Measurements from ENCODE around the gene SPEN.
"Not testable (repeated sequence)": the region's sequence is repeated elsewhere in the genome, so short reads cannot be mapped to it uniquely, and the experiment has no call there.

Gene SPEN

DNA sequence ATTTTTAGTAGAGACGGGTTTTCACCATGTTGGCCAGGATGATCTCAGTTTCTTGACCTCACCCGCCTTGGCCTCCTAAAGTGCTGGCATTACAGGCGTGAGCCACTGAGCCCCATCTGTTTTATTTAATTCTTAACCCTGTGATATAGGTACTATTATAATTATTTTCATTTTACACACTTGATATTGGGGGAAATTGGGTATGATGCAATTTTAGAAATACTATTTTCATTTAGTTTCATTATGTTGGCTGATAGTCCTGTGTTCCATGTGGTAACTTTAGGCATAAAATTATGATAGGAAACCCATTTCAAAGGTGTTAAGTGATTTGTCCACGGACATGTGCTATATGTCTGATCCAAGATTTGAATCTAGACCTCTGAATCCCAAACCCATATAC, 61.1 kb downstream of the SPEN start:
- DNase-seq: no peak

DNA sequence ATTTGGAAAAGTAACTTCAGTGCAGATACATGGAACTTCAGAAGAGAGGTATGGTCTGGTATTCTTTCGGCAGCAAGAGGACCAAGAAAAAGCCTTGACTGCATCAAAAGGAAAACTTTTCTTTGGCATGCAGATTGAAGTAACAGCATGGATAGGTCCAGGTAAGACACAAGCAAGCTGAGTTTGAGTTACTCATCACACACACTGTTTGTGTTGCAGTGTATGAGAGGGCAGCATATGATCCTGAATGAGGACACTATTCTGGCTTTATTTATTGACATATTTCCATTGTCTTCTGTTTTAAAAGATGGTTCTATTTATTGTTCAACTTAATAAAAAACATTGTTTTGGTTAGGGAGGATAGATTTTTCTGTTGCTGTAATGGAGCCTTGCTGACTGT, 63.6 kb downstream of the SPEN start:
- no peak for DNase-seq

DNA sequence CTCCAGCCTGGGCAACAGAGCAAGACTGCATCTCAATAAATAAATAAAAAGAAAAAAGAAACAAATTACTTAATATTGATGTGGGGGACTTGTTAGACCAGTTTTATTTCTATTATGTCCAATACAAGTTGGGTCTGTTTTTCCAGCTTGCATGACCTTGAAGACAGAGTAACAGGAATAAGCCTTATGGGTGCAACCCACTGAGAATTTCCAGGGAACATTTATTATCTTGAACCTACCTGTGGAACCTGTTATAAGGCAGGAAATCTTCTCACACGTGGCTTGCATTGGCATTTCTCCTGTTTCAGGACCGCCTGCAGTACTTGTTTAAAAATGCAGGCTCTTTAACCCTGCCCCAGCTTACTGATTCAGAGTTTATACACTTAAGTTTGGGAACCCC, 64.4 kb downstream of the SPEN start:
- DNase-seq: no peak

DNA sequence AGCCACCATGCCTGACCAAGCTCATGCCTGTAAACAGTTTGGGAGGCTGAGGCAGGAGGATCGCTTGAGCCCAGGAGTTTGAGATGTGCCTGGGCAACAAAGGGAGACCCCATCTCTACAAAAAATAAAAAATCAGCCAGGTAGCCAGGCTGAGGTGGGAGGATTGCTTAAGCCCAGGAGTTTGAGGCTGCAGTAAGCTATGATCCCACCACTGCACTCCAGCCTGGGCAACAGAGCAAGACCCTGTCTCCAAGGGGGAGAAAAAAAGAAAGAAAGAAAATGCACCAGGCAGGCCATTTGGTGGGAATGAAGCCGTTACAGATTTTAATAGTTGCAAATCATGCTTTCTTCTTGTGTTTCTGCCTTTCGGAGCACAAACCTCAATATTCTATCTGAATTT, 66.1 kb downstream of the SPEN start:
- not testable (repeated sequence) for DNase-seq

GRCh38 chr1:15915991-15916390, 68.5 kb downstream of the SPEN start:
- DNase-seq: no peak

- no peak for DNase-seq
These were observed 68.9 kb downstream of the SPEN start for GRCh38 chr1:15916417-15916816.

DNA sequence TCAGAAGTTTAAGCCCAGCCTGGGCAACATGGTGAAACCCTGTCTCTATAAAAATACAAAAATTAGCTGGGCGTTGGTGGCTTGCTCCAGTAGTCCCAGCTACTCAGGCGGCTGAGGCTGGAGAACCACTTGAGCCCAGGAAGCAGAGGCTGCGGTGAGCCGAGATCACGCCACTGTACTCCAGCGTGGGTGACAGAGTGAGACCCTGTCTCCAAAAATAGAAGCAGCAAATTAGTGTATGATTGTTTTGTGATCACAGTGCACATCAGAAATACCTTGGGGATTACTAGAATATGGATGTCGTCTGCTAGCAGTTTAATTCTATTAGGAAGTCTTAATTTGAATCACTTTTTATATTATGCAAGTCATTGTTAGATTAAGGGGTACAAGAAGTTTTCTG, 69.4 kb downstream of the SPEN start:
- no peak for DNase-seq

- no peak for DNase-seq
These were observed 71.6 kb downstream of the SPEN start for GRCh38 chr1:15918962-15919715.

DNA sequence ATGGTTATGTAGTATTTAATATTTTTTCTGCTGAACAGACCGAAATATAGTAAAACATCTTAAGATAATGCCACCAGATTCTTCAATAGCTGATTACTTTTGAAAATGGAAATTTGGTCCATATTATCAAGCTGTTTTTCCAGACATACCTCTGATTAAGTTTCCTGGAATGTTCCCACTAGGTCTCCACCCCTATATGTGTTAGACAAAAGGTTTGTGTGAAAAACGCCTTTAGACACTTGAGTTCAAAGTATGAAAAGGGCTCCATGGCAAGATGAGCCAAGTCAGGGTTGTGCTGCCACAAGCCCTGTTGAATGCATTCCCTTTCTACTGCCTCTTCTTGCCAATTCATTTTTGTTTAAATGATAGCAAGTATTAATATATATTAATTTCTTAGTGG, 75.7 kb downstream of the SPEN start:
- no peak for DNase-seq

DNA sequence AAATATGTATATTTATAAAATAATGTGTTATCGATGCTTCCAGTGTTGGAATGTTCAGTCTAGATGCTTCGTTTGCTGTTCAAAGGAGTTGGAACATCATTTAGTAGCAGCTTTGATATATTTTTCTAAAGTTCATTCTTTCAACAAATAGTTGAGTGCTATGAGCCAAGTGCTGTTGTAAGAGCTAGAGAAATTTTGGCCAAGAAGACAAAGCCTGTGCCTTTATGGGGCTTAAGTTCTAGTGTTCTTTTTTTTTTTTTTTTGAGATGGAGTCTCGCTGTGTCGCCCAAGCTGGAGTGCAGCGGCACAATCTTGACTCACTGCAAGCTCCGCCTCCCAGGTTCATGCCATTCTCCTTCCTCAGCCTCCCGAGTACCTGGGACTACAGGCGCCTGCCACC, 78.9 kb downstream of the SPEN start:
- DNase-seq: not testable (repeated sequence)

DNA sequence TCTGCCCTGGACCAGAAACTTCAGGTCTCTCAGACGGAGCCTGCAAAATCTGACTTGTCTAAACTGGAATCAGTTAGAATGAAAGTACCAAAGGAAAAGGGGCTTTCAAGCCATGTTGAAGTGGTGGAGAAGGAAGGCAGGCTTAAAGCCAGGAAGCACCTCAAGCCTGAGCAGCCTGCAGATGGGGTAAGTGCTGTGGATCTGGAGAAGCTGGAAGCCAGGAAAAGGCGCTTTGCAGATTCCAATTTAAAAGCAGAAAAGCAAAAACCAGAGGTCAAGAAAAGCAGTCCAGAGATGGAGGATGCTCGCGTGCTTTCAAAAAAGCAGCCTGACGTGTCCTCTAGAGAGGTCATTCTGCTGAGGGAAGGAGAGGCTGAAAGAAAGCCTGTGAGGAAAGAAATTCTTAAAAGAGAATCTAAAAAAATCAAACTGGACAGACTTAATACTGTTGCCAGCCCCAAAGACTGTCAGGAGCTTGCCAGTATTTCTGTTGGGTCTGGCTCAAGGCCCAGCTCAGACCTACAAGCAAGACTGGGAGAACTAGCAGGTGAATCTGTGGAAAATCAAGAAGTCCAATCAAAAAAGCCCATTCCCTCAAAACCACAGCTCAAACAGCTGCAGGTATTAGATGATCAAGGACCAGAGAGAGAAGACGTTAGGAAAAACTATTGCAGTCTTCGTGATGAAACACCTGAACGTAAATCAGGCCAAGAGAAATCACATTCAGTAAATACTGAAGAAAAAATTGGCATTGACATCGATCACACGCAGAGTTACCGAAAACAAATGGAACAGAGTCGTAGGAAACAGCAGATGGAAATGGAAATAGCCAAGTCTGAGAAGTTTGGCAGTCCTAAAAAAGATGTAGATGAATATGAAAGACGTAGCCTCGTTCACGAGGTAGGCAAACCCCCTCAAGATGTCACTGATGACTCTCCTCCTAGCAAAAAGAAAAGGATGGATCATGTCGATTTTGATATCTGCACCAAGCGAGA, 81.8 kb downstream of the SPEN start:
- DNase-seq: no peak

DNA sequence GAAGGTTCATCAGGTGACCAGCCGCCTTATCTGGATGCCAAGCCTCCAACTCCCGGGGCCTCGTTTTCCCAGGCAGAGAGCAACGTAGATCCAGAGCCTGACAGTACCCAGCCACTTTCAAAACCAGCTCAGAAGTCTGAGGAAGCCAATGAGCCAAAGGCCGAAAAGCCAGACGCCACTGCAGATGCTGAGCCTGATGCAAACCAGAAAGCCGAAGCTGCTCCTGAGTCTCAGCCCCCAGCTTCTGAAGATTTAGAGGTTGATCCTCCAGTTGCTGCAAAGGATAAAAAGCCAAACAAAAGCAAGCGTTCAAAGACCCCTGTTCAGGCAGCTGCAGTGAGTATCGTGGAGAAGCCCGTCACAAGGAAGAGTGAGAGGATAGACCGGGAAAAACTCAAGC, 83.9 kb downstream of the SPEN start:
- DNase-seq: no peak

DNA sequence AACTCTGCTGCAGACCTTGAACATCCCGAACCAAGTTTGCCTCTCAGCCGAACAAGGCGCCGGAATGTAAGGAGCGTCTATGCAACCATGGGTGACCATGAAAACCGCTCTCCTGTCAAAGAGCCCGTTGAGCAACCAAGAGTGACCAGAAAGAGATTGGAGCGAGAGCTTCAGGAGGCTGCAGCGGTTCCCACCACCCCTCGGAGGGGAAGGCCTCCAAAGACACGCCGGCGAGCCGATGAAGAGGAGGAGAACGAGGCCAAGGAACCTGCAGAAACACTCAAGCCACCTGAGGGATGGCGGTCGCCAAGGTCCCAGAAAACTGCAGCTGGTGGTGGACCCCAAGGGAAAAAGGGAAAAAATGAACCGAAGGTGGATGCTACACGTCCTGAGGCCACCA, 84.4 kb downstream of the SPEN start:
- no peak for DNase-seq

- no peak for DNase-seq
These were observed 85.1 kb downstream of the SPEN start for GRCh38 chr1:15932612-15933011.

- DNase-seq: no peak
These were observed 86.2 kb downstream of the SPEN start for GRCh38 chr1:15933684-15934083.

DNA sequence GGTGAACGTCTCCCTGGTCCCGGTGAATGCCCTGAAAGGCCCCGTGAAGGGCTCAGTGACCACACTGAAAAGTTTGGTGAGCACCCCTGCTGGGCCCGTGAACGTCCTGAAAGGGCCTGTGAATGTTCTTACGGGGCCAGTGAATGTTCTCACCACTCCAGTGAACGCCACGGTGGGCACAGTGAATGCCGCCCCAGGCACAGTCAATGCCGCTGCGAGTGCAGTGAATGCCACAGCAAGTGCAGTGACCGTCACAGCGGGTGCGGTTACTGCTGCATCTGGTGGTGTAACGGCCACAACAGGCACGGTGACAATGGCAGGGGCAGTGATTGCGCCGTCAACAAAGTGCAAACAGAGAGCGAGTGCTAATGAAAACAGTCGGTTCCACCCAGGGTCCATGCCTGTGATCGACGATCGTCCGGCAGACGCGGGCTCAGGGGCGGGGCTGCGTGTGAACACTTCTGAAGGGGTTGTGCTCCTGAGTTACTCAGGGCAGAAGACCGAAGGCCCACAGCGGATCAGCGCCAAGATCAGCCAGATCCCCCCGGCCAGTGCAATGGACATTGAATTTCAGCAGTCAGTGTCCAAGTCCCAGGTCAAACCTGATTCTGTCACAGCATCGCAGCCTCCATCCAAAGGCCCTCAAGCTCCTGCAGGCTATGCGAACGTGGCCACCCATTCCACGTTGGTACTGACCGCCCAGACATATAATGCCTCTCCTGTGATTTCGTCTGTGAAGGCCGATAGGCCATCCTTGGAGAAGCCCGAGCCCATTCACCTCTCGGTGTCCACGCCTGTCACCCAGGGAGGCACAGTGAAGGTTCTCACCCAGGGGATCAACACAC, 86.9 kb downstream of the SPEN start:
- no peak for DNase-seq

GRCh38 chr1:15935056-15935950, 87.8 kb downstream of the SPEN start:
- DNase-seq: no peak

DNA sequence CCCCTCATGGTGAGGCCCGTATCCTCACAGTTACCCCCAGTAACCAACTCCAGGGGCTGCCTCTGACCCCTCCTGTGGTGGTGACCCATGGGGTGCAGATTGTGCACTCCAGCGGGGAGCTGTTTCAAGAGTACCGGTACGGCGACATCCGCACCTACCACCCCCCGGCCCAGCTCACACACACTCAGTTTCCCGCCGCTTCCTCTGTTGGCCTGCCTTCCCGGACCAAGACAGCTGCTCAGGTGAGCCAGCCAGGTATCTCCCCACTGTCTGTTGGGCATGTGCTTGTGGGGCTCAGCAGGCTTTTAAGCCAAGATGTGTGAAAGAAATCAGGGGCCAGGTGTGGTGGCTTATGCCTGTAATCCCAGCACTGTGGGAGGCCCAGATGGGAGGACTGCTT, 88.5 kb downstream of the SPEN start:
- DNase-seq: no peak

DNA sequence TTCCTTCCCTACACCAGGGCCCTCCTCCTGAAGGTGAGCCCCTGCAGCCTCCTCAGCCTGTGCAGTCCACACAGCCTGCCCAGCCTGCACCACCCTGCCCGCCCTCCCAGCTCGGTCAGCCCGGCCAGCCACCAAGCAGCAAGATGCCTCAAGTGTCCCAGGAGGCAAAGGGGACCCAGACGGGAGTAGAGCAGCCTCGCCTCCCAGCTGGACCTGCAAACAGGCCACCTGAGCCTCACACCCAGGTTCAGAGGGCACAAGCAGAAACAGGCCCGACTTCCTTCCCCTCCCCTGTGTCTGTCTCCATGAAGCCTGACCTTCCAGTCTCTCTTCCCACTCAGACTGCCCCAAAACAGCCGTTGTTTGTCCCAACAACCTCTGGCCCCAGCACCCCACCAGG, 89.6 kb downstream of the SPEN start:
- DNase-seq: no peak

- DNase-seq: no peak
These were observed 90.2 kb downstream of the SPEN start for GRCh38 chr1:15937706-15938168.

DNA sequence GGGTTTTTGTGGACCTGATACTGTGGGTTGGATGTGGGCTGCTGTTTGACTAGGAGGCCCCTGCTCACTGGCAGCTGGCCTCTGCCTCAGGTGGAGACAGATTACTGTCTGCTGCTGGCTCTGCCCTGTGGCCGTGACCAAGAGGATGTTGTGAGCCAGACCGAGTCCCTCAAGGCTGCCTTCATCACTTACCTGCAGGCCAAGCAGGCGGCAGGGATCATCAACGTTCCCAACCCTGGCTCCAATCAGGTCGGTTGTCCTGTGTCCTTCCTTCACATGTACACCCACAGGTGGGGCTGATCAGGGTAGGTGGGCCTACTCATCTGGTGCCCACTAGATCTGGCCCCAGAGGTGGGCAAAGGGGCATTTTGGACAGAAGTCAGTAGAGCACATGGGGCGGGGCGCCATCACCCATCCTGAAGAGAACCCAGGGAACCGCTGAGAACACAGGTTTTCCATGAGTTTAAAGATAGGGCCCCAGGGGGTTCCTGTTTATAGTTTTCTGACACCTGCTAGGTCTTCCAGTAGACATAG, 91.2 kb downstream of the SPEN start:
- no peak for DNase-seq

All from Kasumi-1 (cell line).